ENCODE results near the gene BLNK.
"Not testable (repeated sequence)": the region's sequence is repeated elsewhere in the genome, so short reads cannot be mapped to it uniquely, and the experiment has no call there.

DNA sequence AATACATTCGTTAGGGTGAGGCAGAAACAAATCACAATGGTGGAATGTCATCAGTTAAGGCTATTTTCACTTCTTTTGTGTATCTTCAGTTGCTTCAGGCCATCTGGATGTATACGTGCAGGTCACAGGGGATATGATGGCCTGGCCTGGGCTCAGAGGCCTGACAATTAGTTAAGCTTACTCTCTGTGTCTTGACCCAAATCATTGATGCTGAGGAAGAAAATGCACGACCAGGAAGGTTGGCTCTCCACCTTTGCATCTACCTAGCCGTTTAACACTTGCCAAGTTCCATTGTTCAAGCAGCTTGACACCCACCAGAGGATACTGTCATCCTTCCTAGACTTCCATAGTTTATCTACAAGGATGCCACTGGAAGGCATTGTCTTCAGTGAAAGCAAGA is 37.5 kb upstream of the BLNK start:
- TF ChIP-seq, protein P1, sequence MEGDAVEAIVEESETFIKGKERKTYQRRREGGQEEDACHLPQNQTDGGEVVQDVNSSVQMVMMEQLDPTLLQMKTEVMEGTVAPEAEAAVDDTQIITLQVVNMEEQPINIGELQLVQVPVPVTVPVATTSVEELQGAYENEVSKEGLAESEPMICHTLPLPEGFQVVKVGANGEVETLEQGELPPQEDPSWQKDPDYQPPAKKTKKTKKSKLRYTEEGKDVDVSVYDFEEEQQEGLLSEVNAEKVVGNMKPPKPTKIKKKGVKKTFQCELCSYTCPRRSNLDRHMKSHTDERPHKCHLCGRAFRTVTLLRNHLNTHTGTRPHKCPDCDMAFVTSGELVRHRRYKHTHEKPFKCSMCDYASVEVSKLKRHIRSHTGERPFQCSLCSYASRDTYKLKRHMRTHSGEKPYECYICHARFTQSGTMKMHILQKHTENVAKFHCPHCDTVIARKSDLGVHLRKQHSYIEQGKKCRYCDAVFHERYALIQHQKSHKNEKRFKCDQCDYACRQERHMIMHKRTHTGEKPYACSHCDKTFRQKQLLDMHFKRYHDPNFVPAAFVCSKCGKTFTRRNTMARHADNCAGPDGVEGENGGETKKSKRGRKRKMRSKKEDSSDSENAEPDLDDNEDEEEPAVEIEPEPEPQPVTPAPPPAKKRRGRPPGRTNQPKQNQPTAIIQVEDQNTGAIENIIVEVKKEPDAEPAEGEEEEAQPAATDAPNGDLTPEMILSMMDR (IDR thresholded peaks at IDR 0.05), result not testable (repeated sequence)
- not testable (repeated sequence) for TF ChIP-seq POLR2A (IDR thresholded peaks at IDR 0.05)

All from esophagus squamous epithelium (tissue), 4 donors.